Rectal smooth muscle tissue (tissue), 1 donor: ENCODE results near the gene SRSF9.
A peak's percentile ranks its signal among the peaks of the same experiment; 100 is the strongest.
"Not testable (repeated sequence)": the region's sequence is repeated elsewhere in the genome, so short reads cannot be mapped to it uniquely, and the experiment has no call there.

Experiments used
- H3K27ac ChIP-seq: one replicate; pipeline ENCODE4 v1.7.0; 2013; ENCODE audit warnings: low read depth, low read length, inconsistent platforms
- H3K27me3 ChIP-seq: one replicate; pipeline ENCODE4 v1.7.0; 2013; ENCODE audit warnings: low read length; ENCODE audit not compliant: control insufficient read depth, insufficient read depth
- H3K36me3 ChIP-seq: one replicate; pipeline ENCODE4 v1.7.0; 2013; ENCODE audit warnings: low read length; ENCODE audit not compliant: control insufficient read depth, insufficient read depth
- H3K4me1 ChIP-seq: one replicate; pipeline ENCODE4 v1.7.0; 2013; ENCODE audit warnings: low read length; ENCODE audit not compliant: control insufficient read depth, insufficient read depth
- H3K4me3 ChIP-seq: one replicate; pipeline ENCODE4 v1.7.0; 2013; ENCODE audit warnings: low read length
- H3K9ac ChIP-seq: one replicate; pipeline ENCODE4 v1.7.0; 2013; ENCODE audit warnings: low read length

The SRSF9 gene

DNA sequence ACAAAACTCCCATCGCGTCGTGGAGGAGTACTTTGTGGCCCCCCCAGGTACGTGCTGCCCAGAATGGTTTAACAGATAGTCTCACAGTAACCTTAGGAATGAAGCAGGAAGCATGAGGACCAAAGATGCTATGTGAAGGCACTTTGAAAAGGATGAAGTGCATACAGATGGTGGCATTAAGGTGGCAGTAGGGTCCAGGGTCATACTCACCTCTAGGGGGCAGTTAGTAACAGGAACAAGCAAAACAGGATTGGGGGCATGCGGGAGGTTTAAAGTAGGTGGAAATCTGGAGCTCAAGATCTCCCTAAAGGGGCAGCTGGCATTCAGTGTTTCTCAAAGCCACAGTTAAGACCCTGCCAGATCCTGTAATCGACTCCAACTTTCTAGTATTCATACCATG, 12.4 kb downstream of the SRSF9 start:
- Histone ChIP-seq H3K27ac (no peak overlapping the region), H3K4me3 (no peak overlapping the region), H3K4me1 (no peaks in the 10 kb centered on the region), H3K27me3 (no peaks in the 10 kb centered on the region), H3K9ac (no peak overlapping the region), H3K36me3 (peaks cover 28% of the 10 kb centered on the region)

DNA sequence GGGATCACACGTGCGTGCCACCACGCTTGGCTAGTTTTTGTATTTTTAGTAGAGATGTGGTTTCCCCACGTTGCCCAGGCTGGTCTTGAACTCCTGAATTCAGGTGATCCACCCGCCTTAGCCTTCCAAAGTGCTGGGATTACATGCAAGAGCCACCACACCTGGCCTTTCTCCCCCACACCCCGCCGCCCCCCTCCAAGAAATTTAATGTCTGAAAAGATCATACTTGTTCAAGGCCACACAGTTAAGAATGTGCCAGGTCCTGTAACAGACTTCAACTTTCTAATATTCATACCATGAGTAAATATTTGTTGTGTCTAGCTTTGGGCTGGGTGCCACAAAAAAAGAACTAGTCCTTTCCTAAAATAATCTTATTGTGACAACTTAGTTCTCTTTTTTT, 14.2 kb downstream of the SRSF9 start:
- no peaks in the 10 kb centered on the region for H3K27me3 ChIP-seq
- no peak overlapping the region for H3K9ac ChIP-seq
- no peak overlapping the region for H3K27ac ChIP-seq
- H3K4me1 ChIP-seq, result no peaks in the 10 kb centered on the region
- no peak overlapping the region for H3K4me3 ChIP-seq
- H3K36me3 ChIP-seq, result peaks cover 24% of the 10 kb centered on the region

DNA sequence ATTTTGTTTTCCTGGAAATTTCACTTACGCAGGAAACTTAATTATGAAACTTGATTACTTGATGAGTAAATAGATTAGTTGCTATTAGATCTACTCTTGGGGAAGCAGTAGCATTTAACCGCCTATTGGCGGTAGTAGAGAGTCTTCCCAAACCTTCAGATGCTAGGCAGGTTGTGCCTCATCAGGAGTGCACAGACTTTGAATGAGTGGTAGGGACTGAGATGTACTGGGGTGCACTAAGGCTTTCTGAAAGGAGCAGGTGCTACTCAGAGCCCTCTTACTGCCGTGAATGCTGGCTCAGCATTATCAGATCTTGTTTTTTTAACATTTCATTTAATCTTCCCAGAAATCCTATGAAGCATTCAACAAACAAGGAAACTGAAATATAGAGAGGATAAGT, 15.6 kb downstream of the SRSF9 start:
- H3K4me1 ChIP-seq, result no peaks in the 10 kb centered on the region
- no peak overlapping the region for H3K4me3 ChIP-seq
- peaks cover 19% of the 10 kb centered on the region for H3K36me3 ChIP-seq
- H3K27ac ChIP-seq, result no peak overlapping the region
- H3K27me3 ChIP-seq, result no peaks in the 10 kb centered on the region
- H3K9ac ChIP-seq, result no peak overlapping the region

DNA sequence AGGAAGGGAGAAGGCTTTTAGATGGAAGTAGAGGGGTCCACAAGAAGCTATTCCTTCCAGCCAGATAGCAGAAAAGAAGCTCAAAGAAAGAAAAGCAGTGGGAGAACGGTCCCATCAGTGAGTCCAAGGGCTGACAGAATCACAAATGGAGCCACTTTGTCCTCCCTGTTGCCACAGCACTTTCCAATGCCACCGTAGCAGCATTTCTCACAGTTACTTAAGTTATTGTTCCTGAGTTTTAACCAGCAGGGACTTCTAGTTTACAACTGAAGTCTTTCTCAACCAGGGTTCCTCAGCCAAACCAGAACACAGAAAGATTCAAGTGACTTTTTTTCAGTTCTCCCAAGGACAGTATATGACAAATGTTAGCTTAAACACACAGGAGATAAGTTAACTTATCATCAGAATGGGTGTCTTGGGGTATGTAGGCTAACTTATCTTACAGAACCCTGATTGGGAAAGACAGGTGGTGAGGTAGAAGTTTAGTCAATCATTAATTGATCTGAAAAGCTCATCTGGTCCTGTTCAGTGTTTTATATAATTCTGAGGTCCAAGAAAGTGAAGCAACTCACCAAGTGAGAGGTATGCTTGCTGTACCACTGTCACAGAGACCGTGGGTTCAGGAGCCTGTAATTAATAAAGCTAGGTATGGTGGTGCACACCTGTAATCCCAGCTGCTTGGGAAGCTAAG, 16.3 kb downstream of the SRSF9 start:
- Histone ChIP-seq H3K27ac (no peak overlapping the region), H3K4me1 (no peaks in the 10 kb centered on the region), H3K27me3 (no peaks in the 10 kb centered on the region), H3K36me3 (peaks cover 14% of the 10 kb centered on the region), H3K9ac (no peak overlapping the region), H3K4me3 (no peak overlapping the region)

DNA sequence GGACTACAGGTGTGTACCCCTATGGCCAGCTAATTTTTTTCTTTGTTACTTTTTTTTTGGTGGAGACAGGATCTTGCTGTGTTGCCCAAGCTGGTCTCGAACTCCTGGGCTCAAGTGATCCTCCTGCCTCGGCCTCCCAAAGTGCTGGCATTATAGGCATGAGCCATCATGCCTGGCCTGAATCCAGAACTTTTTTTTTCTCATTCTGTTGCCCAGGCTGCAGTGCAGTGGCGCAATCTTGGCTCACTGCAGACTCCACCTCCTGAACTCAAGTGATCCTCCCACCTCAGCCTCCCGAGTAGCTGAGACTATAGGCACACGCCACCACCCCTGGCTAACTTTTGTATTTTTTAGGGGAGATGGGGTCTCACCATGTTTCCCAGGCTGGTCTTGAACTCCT, 17.0 kb downstream of the SRSF9 start:
- not testable (repeated sequence) for H3K9ac ChIP-seq, H3K27ac ChIP-seq, H3K27me3 ChIP-seq, H3K4me1 ChIP-seq, H3K4me3 ChIP-seq
- H3K36me3 ChIP-seq, result peaks cover 14% of the 10 kb centered on the region

DNA sequence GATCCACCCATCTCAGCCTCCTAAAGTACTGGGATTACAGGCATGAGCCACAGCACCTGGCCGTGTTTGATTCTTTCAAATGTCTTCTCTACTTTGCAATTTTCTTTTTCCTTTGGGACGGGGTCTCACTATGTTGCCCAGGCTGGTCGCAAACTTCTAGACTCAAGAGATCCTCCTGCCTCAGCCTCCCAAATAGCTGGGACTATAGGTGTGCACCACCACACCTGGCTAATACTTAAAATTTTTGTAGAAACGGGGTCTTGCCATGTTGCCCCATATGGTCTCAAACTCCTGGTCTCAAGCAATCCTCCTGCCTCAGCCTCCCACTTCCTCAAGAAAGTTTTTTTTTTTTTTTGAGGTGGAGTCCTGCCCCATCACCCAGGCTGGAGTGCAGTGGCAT, 21.6 kb downstream of the SRSF9 start:
- H3K9ac ChIP-seq, result no peak overlapping the region
- H3K27me3 ChIP-seq, result no peaks in the 10 kb centered on the region
- H3K4me3 ChIP-seq, result no peak overlapping the region
- H3K27ac ChIP-seq, result no peak overlapping the region
- peaks cover 6% of the 10 kb centered on the region for H3K36me3 ChIP-seq
- H3K4me1 ChIP-seq, result peaks cover 8% of the 10 kb centered on the region

DNA sequence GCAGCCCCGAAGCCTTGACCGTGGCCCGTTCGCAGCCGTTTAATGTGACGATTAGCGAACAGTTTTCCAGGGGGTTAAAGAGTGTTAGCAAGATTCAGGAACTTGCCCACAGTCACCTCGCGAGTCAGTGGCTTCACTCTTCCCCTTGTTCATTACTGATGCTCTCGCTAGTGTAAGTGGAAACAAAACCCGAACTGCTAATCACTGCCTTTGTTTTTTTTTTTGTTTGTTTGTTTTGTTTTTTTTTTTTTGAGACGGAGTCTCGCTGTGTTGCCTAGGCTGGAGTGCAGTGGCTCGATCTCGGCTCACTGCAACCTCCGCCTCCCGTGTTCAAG, 22.7 kb downstream of the SRSF9 start:
- not testable (repeated sequence) for H3K27me3 ChIP-seq, H3K4me1 ChIP-seq, H3K36me3 ChIP-seq
- peak overlapping the region; percentile 72 for H3K9ac ChIP-seq
- peak overlapping the region; percentile 91 for H3K27ac ChIP-seq
- peak overlapping the region; percentile 84 for H3K4me3 ChIP-seq

DNA sequence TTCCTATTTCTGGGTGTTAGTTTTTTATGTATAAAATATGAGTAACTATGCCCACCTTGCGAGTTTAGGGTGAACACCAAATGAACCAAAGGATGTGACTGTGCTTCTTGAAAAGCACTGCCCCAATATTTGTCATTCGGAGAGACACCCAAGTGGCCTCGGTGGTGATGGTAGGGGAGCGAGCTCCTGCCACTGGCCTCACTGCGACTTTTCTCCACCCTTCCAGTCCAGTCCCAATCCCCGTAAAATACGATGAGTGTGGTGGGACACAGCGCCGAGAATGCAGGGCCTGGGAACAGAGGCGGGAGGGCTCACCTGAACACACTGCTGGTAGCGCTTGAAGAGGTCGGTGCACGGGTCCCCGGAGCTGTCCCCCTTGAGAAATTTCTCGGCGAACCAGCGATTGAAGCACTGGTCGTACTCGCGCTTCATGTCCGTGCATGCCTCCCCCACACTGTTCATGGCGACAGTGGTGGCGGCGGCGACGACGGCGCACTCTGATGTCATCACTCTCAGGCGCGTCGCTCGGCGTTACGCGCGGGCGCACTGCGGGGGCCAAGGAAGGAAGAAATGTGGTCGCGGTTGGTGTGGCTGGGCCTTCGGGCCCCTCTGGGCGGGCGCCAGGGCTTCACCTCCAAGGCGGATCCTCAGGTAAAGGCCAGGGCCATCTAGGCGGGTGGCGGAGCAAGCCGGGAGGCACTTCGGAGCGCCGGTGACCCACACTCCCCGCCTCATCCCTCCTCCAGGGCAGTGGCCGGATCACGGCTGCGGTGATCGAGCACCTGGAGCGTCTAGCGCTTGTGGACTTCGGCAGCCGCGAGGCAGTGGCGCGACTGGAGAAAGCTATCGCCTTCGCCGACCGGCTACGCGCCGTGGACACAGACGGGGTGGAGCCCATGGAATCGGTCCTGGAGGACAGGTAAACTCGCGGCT, 23.4 kb downstream of the SRSF9 start, which contains the start of the genes GATC and TRIAP1:
Gene GATC (plus strand): TSS at position 534 of the 933 bp plus-strand sequence. CDS start 37 bp downstream, at position 571.
Gene TRIAP1 (minus strand): TSS at position 474 of the 933 bp plus-strand sequence. CDS start 12 bp downstream, at position 462.
- Histone ChIP-seq H3K27ac (peak within 1 kb of the TSS; percentile 91), H3K36me3 (peaks cover 7% of the 10 kb centered on the region), H3K4me3 (peak within 1 kb of the TSS; percentile 84), H3K4me1 (peaks cover 8% of the 10 kb centered on the region), H3K27me3 (no peaks in the 10 kb centered on the region), H3K9ac (peak within 1 kb of the TSS; percentile 72)

DNA sequence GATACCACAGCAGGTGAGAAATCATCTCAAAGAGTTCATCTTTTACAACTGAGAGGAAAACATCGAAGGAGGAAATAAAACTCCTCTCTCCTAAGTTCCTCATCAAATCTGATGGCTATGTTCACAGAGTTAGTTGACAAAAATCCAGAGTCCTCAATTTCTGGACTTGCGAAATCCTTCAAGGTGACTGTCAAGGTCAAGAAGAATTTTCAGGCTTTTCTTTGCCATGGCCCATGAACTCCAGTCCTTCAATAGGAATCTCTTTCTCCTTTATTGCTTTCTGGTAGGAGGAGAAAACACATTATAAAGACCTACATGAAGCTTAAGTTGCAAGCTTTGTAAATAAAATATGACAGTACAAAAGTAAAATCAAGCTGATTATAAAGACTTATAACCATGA, 24.9 kb downstream of the SRSF9 start:
- H3K27ac ChIP-seq, result no peak overlapping the region
- H3K4me3 ChIP-seq, result no peak overlapping the region
- H3K9ac ChIP-seq, result no peak overlapping the region
- H3K4me1 ChIP-seq, result peaks cover 8% of the 10 kb centered on the region
- H3K27me3 ChIP-seq, result no peaks in the 10 kb centered on the region
- peaks cover 7% of the 10 kb centered on the region for H3K36me3 ChIP-seq

DNA sequence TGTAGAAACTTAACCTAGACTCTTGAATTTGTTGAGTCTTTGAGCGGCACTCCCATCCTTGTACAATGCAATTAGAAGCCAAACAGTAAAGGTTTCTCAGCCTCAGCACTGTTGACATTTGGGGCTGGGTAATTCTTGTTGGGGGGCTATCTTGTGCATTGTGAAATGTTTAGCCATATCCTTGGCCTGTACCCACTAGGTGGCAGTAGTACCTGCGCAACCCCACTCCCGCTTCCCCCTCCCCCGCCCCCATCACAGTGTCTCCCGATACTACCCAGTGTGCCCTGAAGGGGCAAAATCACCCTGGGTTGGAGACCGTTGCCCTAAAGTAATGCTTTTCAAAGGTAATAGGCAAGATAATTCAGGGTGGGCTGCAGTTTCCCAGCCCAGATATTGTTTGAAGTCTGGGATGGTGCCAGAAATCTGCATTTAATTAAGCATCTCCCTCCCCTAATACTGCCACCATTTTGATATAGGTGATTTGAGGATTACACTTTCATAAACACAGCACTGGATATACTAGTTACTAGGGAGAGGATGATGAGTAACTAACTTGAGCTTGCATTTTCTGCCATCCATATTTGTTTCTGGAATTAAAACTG, 29.8 kb downstream of the SRSF9 start:
- no peak overlapping the region for H3K4me3 ChIP-seq
- no peak overlapping the region for H3K27ac ChIP-seq
- H3K36me3 ChIP-seq, result peaks cover 5% of the 10 kb centered on the region
- no peaks in the 10 kb centered on the region for H3K4me1 ChIP-seq
- no peak overlapping the region for H3K9ac ChIP-seq
- H3K27me3 ChIP-seq, result no peaks in the 10 kb centered on the region

DNA sequence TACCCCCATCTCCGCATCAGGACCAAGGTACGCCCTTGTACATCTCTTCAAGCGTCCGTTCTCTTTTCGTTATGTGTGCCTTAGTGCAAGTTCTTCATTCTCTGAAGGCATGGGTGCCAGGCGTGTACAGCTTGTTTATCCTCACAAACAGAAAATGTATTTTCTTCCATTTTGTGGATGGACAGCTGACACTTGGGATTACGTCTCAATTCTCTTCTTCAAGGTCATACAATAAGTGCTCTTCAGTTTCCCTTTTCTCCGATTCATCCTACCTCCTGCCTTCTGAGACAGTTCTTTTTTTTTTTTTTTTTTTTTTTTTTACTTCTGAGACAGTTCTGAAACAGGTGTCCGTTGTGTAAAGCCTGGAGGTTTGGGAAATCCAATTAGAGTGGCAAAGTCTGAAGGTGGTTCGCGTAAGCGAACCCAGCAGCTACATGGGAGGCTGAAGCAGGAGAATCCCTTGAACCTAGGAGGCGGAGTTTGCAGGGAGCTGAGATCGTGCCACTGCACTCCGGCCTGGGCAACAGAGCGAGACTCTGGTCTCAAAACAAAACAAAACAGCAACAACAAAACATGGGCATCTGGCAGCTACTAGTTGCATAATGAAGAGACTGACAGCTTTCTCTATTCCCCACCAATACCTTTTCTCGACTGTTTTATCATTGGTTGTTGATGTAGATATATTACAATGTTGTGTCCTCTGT, 30.9 kb downstream of the SRSF9 start:
- no peaks in the 10 kb centered on the region for H3K4me1 ChIP-seq
- H3K9ac ChIP-seq, result peak overlapping the region; percentile 74
- H3K27me3 ChIP-seq, result no peaks in the 10 kb centered on the region
- peak overlapping the region; percentile 86 for H3K4me3 ChIP-seq
- H3K27ac ChIP-seq, result peak overlapping the region; percentile 84
- peaks cover 5% of the 10 kb centered on the region for H3K36me3 ChIP-seq
